GM12892 (cell line): ENCODE measurements around the gene ATP12A.

ENCODE experiments used
- POLR2A ChIP-seq: IDR thresholded peaks from 2 replicates; pipeline ENCODE4 v1.6.1; 2011; ENCODE audit warnings: low read depth, low read length, control low read depth
- POLR2AphosphoS5 ChIP-seq: IDR thresholded peaks from 2 replicates; pipeline ENCODE4 v1.6.1; 2011; ENCODE audit warnings: low read depth, low read length, control low read depth

DNA sequence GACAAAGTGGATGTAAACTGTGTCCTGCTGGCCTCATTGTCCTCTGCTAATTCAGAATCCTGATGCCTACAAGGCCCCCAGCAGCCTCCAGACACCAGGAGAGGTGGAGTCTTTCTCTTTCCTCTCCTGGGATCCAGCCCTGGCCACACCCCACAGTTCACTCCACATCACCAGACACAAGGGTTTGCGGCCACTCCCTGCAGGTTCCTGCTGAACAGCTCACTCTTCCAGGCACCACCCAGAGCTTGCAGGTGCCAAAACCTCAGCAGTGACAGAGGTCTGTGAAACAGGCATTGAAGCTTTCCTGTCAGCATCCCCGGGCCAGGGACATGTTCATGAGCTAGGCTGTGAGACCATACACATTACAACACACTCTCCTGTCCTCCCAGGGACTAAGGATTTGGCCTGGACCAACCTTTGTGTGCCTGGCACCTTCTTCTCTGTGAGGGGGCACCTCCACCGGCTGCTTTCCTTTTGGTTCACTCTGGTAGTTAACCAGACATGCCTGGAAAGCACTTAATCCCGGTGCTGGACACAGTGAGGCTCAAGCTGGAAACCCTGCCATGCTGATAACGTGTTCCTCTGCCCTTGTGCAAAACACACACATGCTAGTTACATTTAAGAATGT lies 11.1 kb upstream of the ATP12A start:
- no peak for TF ChIP-seq POLR2A
- TF ChIP-seq POLR2AphosphoS5, result no peak
